AML-193 (cell line): ENCODE measurements around the gene COL23A1.

Experiments used
- DNase-seq, 2 experiments: peaks; one replicate each; lab custom pipeline; 2025; lab: John Stamatoyannopoulos, UW

Gene COL23A1

DNA sequence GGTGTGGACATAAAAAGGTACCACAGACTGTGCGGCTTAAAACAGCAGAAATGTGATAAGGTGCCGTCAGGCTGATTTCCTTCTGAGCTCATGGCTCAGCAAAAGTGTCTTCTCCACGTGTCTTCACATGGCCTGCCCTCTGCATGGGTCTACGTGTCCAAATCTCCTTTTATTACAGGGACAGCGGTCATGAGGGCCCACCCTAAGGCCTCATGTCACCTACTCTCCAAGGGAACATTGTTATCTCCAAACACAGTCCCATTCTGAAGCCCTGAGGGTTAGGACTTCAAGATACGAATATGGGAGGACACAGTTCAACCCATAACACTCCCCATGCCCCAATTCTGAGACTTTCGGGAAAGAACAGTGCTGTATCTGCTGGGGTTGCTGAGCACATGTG is 35.2 kb downstream of the COL23A1 start:
- DNase-seq = no peak

DNA sequence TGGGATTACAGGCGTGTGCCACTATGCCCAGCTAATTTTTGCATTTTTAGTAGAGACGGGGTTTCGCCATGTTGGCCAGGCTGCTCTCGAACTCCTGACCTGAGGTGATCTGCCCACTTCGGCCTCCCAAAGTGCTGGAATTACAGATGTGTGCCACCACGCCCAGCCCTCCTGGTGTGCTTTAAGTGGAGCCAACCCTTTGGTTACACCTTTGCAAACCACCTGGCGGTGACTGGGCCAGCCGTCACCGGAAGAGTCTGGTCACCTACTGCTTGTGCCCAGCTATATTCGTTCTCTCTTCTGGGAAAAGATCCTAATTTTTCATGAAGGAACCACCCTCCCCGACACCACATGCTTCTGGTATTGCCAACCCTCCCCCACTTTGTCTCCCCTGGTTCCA is 35.9 kb downstream of the COL23A1 start:
- no peak for DNase-seq

DNA sequence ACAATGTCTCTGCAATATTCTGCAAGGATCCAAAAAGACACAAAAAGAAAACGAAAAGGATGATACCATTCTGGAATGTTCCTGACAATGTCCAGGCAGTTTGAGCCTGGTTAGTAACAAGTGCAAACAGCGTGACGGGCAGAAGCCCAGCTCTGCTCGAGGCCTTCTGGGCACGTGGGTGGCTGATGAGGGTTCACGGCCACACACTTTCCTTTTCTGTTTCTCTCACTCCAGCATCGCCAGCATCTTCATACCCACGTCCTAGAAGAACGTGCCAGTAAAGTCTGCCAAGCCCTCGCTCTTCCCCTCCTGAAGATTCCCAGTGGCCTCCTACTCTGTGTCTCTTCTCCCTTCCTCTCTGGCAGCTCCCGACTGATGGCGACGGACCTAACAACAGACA is 36.7 kb downstream of the COL23A1 start:
- no peak for DNase-seq

DNA sequence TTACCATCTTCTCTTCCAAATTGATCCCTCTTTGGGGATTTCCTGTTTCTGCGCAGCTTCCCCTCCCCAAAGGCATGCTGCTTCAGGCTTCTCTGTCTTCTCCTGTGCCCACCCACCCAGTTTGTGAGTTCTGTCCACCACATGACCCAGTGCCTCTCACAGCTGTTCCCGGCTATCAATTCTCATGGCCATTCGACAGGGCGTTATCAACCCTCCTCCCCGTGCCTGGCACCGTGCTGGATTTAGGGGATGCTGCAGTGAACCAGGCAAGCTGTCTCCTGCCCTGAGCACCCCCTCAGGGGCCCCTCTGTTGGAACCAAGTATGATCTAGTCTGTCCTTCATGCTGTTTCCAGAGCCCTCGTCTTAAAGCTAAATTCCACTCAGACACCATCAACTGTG is 38.7 kb downstream of the COL23A1 start:
- DNase-seq = no peak

DNA sequence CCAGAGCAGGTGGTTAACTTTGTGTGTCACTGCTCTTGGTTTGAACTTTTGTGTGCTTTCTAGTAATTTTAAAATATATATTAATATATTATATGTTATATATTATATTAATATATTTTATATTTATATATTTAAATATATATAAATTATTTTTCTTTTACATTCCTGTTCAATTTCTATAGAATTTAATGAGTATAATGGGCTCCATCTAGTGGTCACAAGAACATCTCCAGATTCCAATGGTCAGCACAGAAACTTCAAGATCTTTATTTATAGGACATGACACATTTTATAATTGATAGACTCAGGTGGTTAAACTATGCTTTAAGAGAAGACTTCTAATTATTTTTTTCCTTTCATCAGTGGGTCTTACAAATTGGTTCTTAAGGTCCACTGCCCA is 39.1 kb downstream of the COL23A1 start:
- peak; percentile 62 to 75 for DNase-seq

DNA sequence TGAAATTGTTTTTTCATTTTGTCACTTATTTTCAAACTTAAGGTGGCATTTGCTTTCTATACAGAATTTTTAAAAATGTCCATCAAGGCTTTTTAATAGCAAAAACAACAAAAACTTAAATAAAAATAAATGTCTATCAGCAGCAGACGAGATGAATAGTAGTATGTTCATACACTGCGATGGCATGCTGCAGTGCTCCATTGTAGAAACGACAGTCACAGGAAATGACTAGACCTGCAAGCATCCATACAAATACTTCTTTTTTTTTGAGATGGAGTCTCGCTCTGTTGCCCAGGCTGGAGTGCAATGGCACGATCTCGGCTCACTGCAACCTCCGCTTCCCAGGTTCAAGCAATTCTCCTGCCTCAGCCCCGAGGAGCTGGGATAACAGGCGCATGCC is 41.4 kb downstream of the COL23A1 start:
- DNase-seq = no peak

DNA sequence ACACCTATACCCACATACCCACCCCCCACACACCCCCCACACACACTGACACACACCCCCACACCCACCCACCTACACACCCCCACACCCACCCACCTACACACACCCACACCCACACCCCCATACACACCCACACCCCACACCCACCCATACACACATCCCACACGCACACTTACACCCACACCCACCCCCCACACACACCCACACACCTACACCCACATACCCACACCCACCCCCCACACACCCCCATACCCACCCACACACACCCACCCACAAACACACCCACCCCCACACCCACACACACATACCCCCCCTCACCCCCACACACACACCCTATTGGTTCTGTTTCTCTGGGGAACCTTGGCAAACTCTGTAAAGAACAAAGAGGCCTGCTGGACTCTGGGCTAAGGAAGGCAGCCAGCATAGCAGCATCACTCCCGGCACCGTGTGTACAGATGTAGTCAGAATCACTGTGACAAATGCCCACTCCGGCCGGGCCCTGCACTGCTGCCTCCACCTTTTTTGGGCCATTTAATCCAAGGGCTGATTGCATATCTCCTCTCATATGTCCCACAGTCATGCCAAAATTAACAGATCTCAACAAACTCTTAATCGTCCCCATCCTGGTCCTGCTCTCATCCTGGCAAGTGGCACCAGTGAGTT is 42.3 kb downstream of the COL23A1 start:
- no peak for DNase-seq

DNA sequence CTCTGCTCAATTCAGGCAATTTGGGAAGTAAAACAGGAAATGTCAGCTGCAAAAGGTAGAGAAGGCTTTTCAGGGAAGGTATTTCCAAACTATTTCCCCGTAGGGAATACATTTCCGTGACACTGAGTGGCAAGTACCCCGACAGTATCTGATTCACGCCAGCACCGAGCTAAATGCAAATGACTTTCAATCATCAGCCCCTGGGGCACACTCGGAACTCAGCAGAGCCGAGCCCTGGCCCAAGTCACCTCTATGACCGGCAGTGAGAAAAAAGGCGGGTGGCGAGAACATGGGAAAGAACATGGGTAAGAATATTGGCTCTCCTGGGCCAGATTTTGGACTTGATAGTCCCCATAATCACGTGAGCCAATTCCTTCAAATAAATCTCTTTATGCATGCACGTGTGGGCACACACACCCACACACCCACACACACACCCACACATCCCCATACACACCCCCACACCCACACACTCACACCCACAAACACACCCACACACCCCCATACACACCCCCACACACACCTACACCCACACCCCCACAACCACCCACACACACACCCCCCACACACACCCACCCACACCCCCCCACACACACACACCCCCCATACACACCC is 43.0 kb downstream of the COL23A1 start:
- no peak for DNase-seq

DNA sequence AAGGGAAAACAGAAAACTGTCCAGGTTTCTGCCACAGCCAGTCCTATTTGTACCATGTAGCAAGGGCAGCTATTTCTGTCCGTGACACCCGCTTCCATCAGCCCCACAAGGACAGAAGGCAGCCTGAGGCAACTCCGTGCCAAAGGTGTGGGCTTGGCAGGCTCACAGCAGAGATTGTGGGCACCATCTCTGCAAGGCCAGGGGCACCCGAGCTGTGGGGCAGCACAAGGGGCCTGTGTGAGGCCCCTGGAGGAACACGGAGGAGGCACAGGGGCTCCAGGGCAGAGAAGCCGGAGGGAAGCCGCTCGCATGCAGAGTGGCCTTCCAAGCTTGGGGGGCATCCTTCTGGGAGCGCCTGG is 43.5 kb downstream of the COL23A1 start:
- DNase-seq = no peak

DNA sequence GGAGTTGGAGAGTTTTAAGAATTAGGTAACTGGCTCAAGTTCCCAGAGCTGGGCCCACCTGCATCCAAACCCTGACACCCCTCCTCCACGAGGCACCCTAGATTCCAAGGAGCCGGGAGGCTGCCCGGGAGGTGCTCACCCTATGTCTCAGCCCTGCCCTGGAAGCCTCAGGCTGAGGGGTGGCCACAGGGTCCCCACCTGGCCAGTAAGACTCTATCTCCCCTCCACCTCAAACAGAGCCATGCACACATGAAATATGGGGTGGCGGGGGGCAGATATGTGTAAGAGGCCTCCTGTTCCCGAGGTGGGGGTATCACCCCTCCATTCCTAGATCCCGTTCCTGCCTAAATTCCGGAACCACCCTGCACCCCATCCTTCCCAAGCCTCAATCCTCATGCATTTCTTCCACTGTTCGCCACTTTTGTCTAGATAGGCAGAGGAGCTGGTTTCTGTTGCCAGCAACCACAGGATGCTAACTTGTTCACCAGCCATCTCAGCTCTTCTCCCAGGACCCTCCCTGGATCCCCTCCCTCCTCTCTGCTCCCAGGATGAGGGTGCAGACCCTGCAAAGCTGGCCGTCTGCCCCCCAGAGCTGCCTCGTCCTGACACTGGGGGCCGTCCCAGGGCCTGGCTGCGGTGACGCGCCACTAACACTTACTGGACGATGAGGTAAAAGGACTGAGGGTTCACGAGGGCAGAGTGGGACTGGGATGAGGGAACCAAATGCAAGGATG is 44.1 kb downstream of the COL23A1 start:
- DNase-seq = no peak

DNA sequence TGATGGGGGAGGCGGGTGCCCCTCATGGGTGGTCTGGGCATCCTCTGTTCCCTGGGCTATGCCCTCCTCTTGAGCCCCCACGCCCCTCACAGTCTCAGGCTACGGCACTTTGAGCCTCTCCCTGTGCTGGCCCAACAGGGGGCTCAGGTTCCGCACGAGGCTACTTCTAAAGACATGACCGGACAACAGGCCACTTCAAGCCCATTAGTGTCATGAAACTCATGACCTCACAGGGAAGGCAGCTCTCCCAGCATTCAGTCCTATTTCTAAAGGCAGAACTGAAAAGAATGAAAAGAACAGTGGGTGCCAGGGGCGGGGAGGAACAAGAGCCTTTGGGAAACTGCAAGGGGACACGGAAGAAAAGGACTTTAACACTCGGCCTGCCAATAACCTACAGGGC is 45.0 kb downstream of the COL23A1 start:
- no peak for DNase-seq

DNA sequence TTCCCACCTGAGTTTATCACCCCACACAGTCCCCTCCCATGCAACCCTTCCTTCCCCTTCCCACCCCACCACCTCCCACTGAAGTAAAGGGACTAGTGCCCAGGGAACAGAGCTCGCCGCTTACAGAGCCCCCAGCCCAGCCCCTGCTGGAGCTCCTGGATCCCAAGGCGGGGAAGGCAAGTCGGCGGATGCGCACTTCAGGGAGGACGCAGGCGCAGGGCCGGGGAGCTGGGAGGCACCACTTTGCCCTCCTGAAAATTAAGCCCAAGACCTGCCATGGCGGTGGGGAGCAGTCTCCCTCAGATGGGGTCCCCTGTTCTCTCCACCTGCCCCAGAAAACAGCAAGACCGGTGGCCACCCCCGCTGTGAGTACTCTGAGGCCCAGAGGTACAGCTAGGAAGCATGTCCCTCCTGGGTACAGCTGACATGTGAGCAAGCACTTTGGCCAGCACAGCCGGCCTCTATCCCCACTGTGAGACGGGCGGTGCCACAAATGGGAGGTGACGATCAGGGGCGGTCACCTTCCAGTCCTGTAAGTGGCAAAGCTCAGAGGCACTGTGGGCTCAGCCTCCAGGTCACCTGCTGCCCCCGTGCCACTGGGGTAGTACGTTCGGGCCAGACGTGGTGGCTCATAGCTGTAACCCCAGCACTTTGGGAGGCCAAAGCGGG is 45.9 kb downstream of the COL23A1 start:
- no peak for DNase-seq

DNA sequence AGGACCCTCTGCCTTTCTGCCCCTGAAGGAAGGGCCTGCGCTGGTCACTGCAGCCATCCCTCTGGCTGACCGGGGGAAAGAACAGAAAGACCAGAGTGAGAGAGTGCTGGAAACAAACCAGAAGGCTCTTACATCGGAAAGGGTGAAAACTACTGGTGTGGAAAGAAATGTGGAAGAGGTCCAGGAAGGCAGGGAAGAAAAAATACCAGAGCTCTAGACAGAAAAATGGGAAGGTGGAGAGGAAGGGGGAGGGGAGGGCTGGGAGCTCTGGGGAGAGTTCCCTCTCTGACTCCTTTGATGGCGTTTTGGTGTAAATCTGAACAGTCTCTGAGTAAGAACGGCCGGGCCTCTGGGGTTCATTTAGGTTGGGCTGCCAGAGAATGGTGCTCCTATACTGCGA is 47.7 kb downstream of the COL23A1 start:
- no peak for DNase-seq

DNA sequence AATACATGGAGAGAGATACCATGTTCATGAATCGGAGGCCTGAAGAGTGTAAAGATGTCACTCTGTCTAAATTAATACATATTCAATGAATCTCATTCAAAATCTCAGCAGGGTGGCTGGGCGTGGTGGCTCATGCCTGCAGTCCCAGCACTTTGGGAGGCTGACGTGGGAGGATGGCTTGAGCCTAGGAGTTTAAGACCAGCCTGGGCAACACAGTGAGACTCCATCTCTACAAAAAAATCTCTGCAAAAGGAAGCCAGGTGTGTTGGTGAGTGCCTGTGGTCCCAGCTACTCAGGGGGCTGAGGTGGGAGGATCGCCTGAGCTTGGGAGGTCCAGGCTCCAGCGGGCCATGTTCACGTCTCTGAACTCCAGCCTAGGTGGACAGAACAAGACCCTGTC is 49.7 kb downstream of the COL23A1 start:
- DNase-seq = no peak

DNA sequence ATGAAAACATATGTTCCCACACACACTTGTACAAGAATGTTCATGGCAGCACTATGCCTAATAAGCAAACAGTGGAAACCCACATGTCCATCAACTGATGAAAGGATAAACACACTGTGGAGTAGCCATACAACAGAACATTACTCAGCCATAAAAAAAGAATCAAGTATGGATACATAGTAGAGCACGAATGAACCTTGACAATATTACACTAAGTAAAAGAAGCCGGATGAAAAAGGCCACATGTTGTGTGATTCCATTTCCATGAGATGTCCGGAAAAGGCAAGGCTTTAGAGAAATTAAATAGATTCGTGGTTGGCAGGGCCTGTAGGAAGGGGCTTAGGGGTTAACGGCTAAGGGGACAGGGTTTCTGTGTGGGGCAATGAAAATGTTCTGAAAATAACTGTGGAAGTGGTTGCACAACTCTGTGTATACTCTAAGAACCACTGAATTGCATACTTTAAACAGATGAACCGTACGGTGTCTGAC is 51.4 kb downstream of the COL23A1 start:
- DNase-seq = peak; percentile 79 to 85

DNA sequence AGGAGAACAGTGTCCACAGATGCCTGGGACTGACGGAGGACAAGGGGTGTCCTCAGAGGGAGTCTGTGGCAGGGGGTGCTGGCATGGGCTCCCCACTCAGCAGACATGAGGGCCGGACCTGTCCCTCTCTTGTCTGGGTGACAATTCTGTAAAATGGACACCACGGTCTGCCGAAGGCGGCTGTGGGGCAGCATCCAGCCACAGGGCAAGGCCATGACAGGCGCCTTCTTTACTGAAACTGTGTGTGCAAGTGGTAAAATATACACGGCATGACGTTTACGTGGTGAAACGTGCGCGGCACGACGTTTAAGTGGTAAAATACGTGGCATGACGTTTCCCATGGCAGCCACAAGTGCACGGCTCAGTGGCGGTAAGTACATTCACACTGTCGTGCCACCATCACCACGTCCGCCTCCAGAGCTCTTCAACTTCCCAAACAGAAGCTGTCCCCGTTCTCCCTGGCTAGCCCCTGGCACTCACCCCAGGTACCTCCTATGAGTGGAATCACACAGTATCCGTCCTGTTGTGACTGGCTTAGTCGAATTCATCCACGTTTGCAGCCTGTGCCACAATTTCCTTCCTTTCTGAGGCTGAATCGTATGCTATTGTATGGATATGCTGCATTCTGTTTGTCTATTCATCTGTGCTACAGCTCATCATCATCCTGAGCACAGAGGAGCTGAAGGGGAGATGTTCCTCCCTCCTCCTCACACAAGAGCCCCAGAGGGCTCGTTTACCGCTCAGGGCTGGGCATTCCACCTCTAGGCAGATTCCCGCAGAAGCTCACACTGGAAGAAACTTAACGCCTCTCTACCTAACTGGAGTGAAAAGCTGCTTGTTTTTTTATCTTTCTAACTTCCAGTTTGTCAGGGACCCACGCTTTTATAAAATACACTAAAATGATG is 52.5 kb downstream of the COL23A1 start:
- no peak for DNase-seq

DNA sequence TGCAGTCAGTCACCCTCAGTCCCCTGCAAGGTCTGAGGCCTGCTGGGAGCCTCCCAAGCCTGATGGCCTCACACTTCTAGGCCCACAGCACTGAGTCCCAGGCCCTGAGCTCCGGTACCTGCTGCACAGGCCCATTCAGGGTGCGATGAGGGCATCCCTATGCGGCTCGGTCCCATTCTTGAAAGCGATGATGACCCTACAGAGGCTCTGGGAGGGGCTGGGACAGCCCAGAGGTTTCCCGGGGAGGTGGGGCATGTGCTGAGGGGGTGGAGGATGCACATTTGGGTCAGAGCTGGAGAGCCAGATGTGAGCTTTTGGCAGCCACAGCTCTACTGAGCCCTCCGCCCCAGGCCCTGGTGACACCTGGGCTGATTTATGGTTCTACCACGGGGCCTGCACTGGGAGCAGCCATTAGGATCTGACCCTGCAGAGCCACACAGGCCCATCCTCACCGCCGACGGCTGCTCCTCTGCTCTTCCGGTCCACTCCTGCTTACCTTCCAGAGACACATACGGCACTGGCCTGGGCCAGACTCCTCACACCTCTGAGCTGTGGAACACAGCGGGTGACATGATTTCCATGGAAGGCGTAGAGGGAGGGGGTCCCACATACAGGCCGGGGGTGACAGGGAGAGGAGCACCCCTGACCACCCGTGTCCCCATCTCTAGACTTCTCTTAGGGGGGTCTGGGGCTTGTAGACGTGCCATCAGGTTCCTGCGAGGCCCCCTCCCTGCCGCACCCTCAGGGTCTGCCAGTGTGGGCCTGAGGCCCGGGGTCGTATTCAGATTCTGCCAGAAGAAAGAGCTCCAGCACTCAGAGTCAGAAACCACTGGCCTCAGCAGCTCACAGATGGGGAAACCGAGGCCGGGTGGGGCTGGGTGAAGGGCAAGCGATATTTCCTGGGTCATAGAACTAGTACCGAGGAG is 53.4 kb downstream of the COL23A1 start:
- no peak for DNase-seq

DNA sequence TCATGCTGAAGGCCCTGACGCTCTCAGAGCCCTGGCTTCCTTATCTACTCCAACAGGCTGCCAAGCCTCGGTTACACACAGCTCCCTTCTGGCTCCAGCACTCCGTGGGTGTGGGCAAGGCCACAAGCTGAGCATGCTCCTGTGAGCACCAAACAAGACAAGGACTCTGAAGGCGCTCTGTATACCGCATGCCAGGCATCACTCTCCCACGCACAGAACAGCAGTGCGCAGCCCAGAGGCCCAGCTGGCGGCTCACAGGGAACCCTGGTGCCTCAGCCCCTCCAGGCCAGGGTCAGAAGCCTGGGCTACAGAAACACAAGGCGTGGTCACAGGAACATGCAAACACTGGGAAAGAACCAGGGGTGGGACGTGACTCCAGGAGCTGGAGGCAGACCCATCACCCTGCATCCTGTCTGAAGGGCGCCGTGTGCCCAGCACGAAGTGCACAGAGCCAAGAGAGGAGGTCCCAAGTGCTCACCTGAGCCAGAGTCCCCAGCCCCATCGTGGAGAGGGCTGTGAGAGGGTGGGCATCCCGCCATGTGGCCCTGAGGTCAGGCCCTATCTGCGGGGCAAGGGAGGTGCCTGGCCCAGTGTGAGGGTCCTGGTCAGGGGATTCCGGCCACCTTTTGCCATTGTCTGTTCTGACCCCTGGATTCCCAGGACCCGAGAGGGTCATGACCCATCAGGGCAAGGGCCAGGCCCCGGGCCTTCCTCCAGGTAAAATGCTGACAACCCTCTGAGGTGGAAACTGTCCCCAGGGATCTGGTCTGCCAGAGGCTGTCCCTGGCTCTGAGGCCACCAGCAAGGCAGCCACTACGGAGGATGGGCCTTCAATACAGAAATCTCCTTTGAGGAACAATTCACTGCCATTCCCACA is 54.7 kb downstream of the COL23A1 start:
- DNase-seq = peak; percentile 14 to 30

DNA sequence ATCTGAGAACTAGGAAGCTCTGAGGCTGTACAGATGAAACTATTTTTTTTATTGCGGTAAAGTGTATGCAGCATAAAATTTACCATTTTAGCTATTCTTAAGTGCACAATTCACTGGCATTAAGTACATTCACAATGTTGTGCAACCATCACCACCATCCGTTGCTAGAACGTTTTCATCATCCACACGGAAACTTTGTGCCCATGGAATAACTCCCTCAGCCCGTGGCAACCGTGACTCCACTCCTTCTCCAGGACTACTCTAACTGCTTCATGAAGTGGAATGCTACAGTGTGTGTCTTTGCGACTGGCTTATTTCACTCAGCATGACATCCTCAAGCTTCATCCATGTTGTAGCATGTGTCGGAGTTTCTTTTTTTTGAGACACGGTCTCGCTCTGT is 57.1 kb downstream of the COL23A1 start:
- DNase-seq = peak; percentile 25 to 37

DNA sequence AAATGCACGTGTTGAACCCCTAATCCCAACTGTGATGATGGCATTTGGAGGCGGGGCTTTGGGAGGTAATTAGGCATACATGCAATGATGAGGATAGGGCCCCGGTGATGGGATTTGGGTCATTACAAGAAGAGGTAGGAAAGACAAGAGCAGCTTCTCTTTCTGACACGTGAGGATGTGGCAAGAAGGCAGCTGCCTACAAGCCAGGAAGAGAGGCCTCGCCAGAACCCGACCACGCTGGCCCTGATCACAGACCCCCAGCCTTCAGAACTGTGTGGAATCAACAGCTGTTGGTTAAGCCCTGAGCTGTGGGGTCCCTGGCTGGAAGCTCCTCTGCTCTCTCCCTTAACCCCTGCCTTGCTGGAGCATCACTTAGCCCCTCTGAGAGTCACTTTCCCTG is 57.5 kb downstream of the COL23A1 start:
- DNase-seq = peak; percentile 46 to 54
